Activated CD8-positive, alpha-beta memory T cell treated with anti-CD3 and anti-CD28 coated beads, Interleukin-2, amount 10 ng/mL, durations not matched to agents 7 days and 5 days (primary cell): Measurements from ENCODE around the gene DUS2. TPM values are rescaled to one million over a fixed set of nuclear protein-coding genes. Genes with fewer than 3 reads are reported as not detected.
"Not testable (repeated sequence)": the region's sequence is repeated elsewhere in the genome, so short reads cannot be mapped to it uniquely, and the experiment has no call there.

Experiments
- ATAC-seq: fragments of 150-1000 bp; cut with Tn5 transposase; one replicate; pipeline ENCODE4 v1.10.0; 2021; ENCODE audit warnings: moderate library complexity
- CTCF ChIA-PET: fragments of 350-600 bp; sonication (Branson Sonifier 250); formaldehyde crosslinking; loops from one replicate; lab custom pipeline; 2021; ENCODE audit warnings: antibody characterized with exemption; lab: Charles Lee
- DNase-seq: peaks from one replicate; pipeline ENCODE4 v3.0.0-alpha.2; 2020
- H3K27ac Mint-ChIP-seq: one replicate; pipeline ENCODE4 v1.8.0; 2021; ENCODE audit warnings: mild to moderate bottlenecking, mixed read lengths
- H3K27me3 Mint-ChIP-seq: one replicate; pipeline ENCODE4 v1.8.0; 2021; ENCODE audit warnings: mixed read lengths
- H3K36me3 Mint-ChIP-seq: one replicate; pipeline ENCODE4 v1.8.0; 2021; ENCODE audit warnings: mild to moderate bottlenecking, mixed read lengths
- H3K4me1 Mint-ChIP-seq: one replicate; pipeline ENCODE4 v1.8.0; 2021; ENCODE audit warnings: mixed read lengths
- H3K4me3 Mint-ChIP-seq: one replicate; pipeline ENCODE4 v1.8.0; 2021; ENCODE audit warnings: mild to moderate bottlenecking, moderate library complexity, mixed read lengths
- H3K9me3 Mint-ChIP-seq: one replicate; pipeline ENCODE4 v1.8.0; 2022; ENCODE audit warnings: low read depth, mixed read lengths
- total RNA-seq, 2 experiments: library from RNA; stranded (reverse); gene quantifications; one replicate each; pipeline ENCODE4 v1.2.3, GENCODE V29; 2021

Gene DUS2
- total RNA-seq, 2 experiments from 2014 or later, result 28.4 to 32.0 TPM

- Mint-ChIP-seq H3K4me1 (peaks cover 78% of the 10 kb centered on the region), H3K9me3 (peaks cover 14% of the 10 kb centered on the region), H3K36me3 (peaks cover 34% of the 10 kb centered on the region)
- H3K27me3 Mint-ChIP-seq, H3K27ac Mint-ChIP-seq, ATAC-seq, DNase-seq, H3K4me3 Mint-ChIP-seq: not testable (repeated sequence)
- CTCF ChIA-PET, result interaction anchor here (0.9 kb wide), 1 partner anchor 10 kb away, joined by 3 read pairs; no protein-coding TSS in a partner anchor
These were observed 91.9 kb downstream of the DUS2 start for GRCh38 chr16:68114939-68115338.

GRCh38 chr16:68115851-68116250 lies 92.8 kb downstream of the DUS2 start:
- Mint-ChIP-seq H3K4me3 (no peak overlapping the region), H3K36me3 (peaks cover 31% of the 10 kb centered on the region), H3K27me3 (no peaks in the 10 kb centered on the region), H3K27ac (peak overlapping the region; percentile 20), H3K4me1 (peaks cover 75% of the 10 kb centered on the region), H3K9me3 (peaks cover 9% of the 10 kb centered on the region)
- ATAC-seq, result no peak
- CTCF ChIA-PET, result interaction anchor here (0.9 to 1.3 kb wide), 2 partner anchors 8 to 11 kb away, joined by 3 read pairs; no protein-coding TSS in a partner anchor
- DNase-seq, result no peak

- peak overlapping the region; percentile 28 for H3K27ac Mint-ChIP-seq
- peaks cover 72% of the 10 kb centered on the region for H3K4me1 Mint-ChIP-seq
- no peak for DNase-seq
- peaks cover 26% of the 10 kb centered on the region for H3K36me3 Mint-ChIP-seq
- H3K4me3 Mint-ChIP-seq, result no peak overlapping the region
- H3K9me3 Mint-ChIP-seq, result peaks cover 6% of the 10 kb centered on the region
- H3K27me3 Mint-ChIP-seq, result no peaks in the 10 kb centered on the region
- CTCF ChIA-PET, result interaction anchor here (1.0 to 2.0 kb wide), 4 partner anchors 9 to 20 kb away, joined by 3 to 7 read pairs (median 4); no protein-coding TSS in a partner anchor
- peak; percentile 49 for ATAC-seq
These were observed 93.3 kb downstream of the DUS2 start for GRCh38 chr16:68116256-68116867.

- Mint-ChIP-seq H3K36me3 (peaks cover 27% of the 10 kb centered on the region), H3K4me1 (peaks cover 73% of the 10 kb centered on the region), H3K27me3 (no peaks in the 10 kb centered on the region), H3K27ac (no peak overlapping the region), H3K9me3 (no peaks in the 10 kb centered on the region), H3K4me3 (no peak overlapping the region)
- ATAC-seq (peak; percentile 52), DNase-seq (no peak)
- CTCF ChIA-PET, result interaction anchor here (0.7 to 2.0 kb wide), 7 partner anchors 11 to 210 kb away, joined by 3 to 7 read pairs (median 3); no protein-coding TSS in a partner anchor
These were observed 94.8 kb downstream of the DUS2 start for GRCh38 chr16:68117884-68118283.

GRCh38 chr16:68118954-68119353 lies 95.9 kb downstream of the DUS2 start:
- not testable (repeated sequence) for ATAC-seq, H3K4me3 Mint-ChIP-seq, H3K9me3 Mint-ChIP-seq, H3K27ac Mint-ChIP-seq, H3K27me3 Mint-ChIP-seq, DNase-seq
- H3K36me3 Mint-ChIP-seq, result peaks cover 25% of the 10 kb centered on the region
- CTCF ChIA-PET, result interaction anchor here (0.7 to 1.1 kb wide), 3 partner anchors 10 to 209 kb away, joined by 3 to 4 read pairs (median 3); no protein-coding TSS in a partner anchor
- H3K4me1 Mint-ChIP-seq, result peaks cover 65% of the 10 kb centered on the region

GRCh38 chr16:68120496-68120895 lies 97.4 kb downstream of the DUS2 start:
- not testable (repeated sequence) for H3K9me3 Mint-ChIP-seq, H3K27ac Mint-ChIP-seq, DNase-seq, ATAC-seq, H3K4me3 Mint-ChIP-seq, H3K27me3 Mint-ChIP-seq
- CTCF ChIA-PET, result interaction anchor here (1.1 to 1.5 kb wide), 4 partner anchors 55 to 600 kb away, joined by 3 to 5 read pairs (median 4); no protein-coding TSS in a partner anchor
- Mint-ChIP-seq H3K36me3 (peaks cover 26% of the 10 kb centered on the region), H3K4me1 (peaks cover 53% of the 10 kb centered on the region)

GRCh38 chr16:68126395-68126794 lies 103.3 kb downstream of the DUS2 start:
- Mint-ChIP-seq H3K27ac (peak overlapping the region; percentile 3), H3K4me3 (no peak overlapping the region), H3K9me3 (no peaks in the 10 kb centered on the region), H3K36me3 (peaks cover 42% of the 10 kb centered on the region), H3K4me1 (peaks cover 40% of the 10 kb centered on the region), H3K27me3 (no peaks in the 10 kb centered on the region)
- DNase-seq, result no peak
- CTCF ChIA-PET, result no interaction called here
- ATAC-seq, result no peak

GRCh38 chr16:68128577-68129305 lies 105.7 kb downstream of the DUS2 start:
- H3K4me3 Mint-ChIP-seq, result no peak overlapping the region
- no peak overlapping the region for H3K27ac Mint-ChIP-seq

More at GRCh38 chr16:68128577-68129305, 105.7 kb downstream of the DUS2 start:
- Mint-ChIP-seq H3K27me3 (no peaks in the 10 kb centered on the region), H3K36me3 (peaks cover 46% of the 10 kb centered on the region), H3K4me1 (peaks cover 35% of the 10 kb centered on the region), H3K9me3 (no peaks in the 10 kb centered on the region)
- ATAC-seq (no peak), DNase-seq (no peak)
- CTCF ChIA-PET, result interaction anchor here (0.7 kb wide), 1 partner anchor 10 kb away, joined by 3 read pairs; no protein-coding TSS in a partner anchor

Other genes with a start within 250 kb of the DUS2 start
- 10 to 100 TPM; 21.2 to 23.7 TPM for gene RANBP10, start 216.7 kb upstream of the DUS2 start, total RNA-seq
- gene TSNAXIP1, start 216.4 kb upstream of the DUS2 start, total RNA-seq, result under 1 TPM; 0.12 to 0.45 TPM
- 10 to 100 TPM; 47.9 to 52.7 TPM for gene THAP11, start 181.0 kb upstream of the DUS2 start, total RNA-seq
- 100 to 1,000 TPM; 114 to 137 TPM for gene NUTF2, start 176.4 kb upstream of the DUS2 start, total RNA-seq
- 10 to 100 TPM; 61.8 to 69.3 TPM for gene CENPT, start 175.6 kb upstream of the DUS2 start, total RNA-seq
- 100 to 1,000 TPM; 122 to 124 TPM for gene EDC4, start 150.2 kb upstream of the DUS2 start, total RNA-seq
- gene NRN1L, start 138.4 kb upstream of the DUS2 start, total RNA-seq, result under 1 TPM; 0.45 to 0.99 TPM
- 10 to 100 TPM; 21.0 to 21.6 TPM for gene PSKH1, start 130.0 kb upstream of the DUS2 start, total RNA-seq
- gene CTRL, start 91.4 kb upstream of the DUS2 start, total RNA-seq, result 1 to 10 TPM; 5.0 to 6.7 TPM
- gene PSMB10, start 86.4 kb upstream of the DUS2 start, total RNA-seq, result 100 to 1,000 TPM; 250 to 296 TPM
- 10 to 100 TPM; 15.6 to 22.7 TPM for gene LCAT, start 79.2 kb upstream of the DUS2 start, total RNA-seq
- 10 to 100 TPM; 47.7 to 51.2 TPM for gene SLC12A4, start 54.6 kb upstream of the DUS2 start, total RNA-seq
- gene DPEP3, start 42.8 kb upstream of the DUS2 start, total RNA-seq, result under 1 TPM in 1 of 2 experiments, not detected in 1; 0.28 TPM
- 1 to 10 TPM; 4.5 to 4.7 TPM for gene DPEP2, start 23.8 kb upstream of the DUS2 start, total RNA-seq
- not detected for gene DPEP2NB, start 7.4 kb upstream of the DUS2 start, total RNA-seq
- gene DDX28, start 52 bp upstream of the DUS2 start, total RNA-seq, result 10 to 100 TPM; 14.8 to 20.8 TPM
- 100 to 1,000 TPM; 176 to 183 TPM for gene NFATC3, start 62.1 kb downstream of the DUS2 start, total RNA-seq
- not detected for gene ESRP2, start 212.8 kb downstream of the DUS2 start, total RNA-seq
- 1 to 10 TPM; 8.4 to 9.3 TPM for gene PLA2G15, start 222.1 kb downstream of the DUS2 start, total RNA-seq
- gene SLC7A6, start 241.2 kb downstream of the DUS2 start, total RNA-seq, result 10 to 100 TPM; 73.3 to 99.5 TPM